ENCODE measurements around the gene P2RY8. TPM values are rescaled to one million over a fixed set of nuclear protein-coding genes. Genes with fewer than 3 reads are reported as not detected.
"Not testable (repeated sequence)": the region's sequence is repeated elsewhere in the genome, so short reads cannot be mapped to it uniquely, and the experiment has no call there.

Gene P2RY8
- total RNA-seq, 1 donor from 2014 or later, result 3.0 TPM

DNA sequence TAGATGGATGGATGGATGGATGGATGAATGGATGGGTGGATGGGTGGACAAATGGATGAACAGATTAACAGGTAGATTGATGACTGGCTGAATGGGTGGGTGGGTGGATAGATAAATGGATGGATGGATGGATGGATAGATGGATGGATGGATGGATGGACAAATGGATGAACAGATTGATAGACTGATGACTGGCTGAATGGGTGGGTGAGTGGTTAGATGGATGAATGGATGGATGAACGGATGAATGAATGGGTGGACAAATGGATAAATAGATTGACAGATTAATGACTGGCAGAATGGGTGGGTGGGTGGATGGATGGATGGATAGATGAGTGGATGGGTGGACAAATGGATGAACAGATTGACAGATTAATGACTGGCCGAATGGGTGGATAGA lies 40.9 kb upstream of the P2RY8 start:
- no peak overlapping the region for H3K27ac ChIP-seq
- TF ChIP-seq, protein P1, sequence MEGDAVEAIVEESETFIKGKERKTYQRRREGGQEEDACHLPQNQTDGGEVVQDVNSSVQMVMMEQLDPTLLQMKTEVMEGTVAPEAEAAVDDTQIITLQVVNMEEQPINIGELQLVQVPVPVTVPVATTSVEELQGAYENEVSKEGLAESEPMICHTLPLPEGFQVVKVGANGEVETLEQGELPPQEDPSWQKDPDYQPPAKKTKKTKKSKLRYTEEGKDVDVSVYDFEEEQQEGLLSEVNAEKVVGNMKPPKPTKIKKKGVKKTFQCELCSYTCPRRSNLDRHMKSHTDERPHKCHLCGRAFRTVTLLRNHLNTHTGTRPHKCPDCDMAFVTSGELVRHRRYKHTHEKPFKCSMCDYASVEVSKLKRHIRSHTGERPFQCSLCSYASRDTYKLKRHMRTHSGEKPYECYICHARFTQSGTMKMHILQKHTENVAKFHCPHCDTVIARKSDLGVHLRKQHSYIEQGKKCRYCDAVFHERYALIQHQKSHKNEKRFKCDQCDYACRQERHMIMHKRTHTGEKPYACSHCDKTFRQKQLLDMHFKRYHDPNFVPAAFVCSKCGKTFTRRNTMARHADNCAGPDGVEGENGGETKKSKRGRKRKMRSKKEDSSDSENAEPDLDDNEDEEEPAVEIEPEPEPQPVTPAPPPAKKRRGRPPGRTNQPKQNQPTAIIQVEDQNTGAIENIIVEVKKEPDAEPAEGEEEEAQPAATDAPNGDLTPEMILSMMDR (IDR thresholded peaks at IDR 0.05), result no peak
- H3K36me3 ChIP-seq, result no peaks in the 10 kb centered on the region

GRCh38 chrX:1576201-1576992 lies 39.4 kb upstream of the P2RY8 start:
- ATAC-seq, result no peak
- no peak for DNase-seq
- TF ChIP-seq, protein P1 (IDR thresholded peaks at IDR 0.05), result no peak
- no peaks in the 10 kb centered on the region for H3K27me3 ChIP-seq (ENCODE audit: low read depth)
- no peak overlapping the region for H3K27ac ChIP-seq
- no peaks in the 10 kb centered on the region for H3K36me3 ChIP-seq
- H3K9me3 ChIP-seq, result no peaks in the 10 kb centered on the region
- no peak overlapping the region for H3K4me3 ChIP-seq
- no peaks in the 10 kb centered on the region for H3K4me1 ChIP-seq
- intact Hi-C loops (cut with DNase I), result no loop called here

More for the DNA sequence above, 40.9 kb upstream of the P2RY8 start:
- Histone ChIP-seq H3K27me3 (ENCODE audit: low read depth) (no peaks in the 10 kb centered on the region), H3K4me3 (no peak overlapping the region), H3K9me3 (no peaks in the 10 kb centered on the region), H3K4me1 (no peaks in the 10 kb centered on the region)
- intact Hi-C loops (cut with DNase I), result no loop called here
- no peak for ATAC-seq
- DNase-seq, result no peak

GRCh38 chrX:1574181-1574580 lies 37.2 kb upstream of the P2RY8 start:
- H3K27ac ChIP-seq; H3K4me3 ChIP-seq; H3K36me3 ChIP-seq; H3K4me1 ChIP-seq; intact Hi-C loops (cut with DNase I); H3K27me3 ChIP-seq (ENCODE audit: low read depth); H3K9me3 ChIP-seq; ATAC-seq; DNase-seq: not testable (repeated sequence)

DNA sequence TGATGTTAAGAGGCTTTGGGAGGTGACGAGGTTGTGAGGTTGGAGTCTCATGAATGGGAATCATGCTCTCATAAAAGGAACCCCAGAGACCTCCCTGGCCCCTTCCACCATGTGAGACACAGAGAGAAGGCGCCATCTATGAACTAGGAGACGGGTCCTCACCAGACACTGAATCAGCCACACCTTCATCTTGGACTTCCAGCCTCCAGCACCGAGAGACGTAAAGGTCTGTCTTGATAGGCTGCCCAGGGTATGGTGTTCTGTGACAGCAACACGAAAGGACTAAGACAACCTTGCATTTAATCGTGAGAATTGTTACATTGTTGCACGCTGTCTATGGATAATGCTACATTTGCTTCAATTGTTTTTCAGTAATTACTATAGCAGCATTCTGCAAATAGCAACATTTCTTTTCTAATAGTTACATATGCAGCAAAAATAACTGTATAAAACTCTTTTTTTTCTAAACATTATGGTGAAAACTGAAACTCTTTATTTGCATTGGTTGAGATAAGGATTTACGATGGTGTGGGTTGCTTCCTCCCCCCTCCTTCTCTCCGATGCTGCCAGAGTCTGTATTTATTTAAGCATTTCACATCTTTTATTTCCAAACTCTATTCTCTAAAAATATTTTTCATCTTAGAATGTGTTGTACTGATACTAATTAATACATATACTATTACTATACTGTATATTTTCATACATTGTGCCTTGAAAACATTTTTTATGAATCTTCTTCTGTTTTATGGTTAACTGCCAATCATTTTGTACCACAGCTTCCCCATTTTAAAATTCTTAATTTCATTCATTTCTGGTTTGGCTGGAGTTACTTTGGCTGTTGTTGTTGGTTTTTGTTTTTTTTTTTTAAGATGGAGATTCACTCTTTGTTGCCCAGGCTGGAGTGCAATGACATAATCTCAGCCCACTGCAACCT lies 28.0 kb upstream of the P2RY8 start:
- H3K27ac ChIP-seq, result no peak overlapping the region
- ATAC-seq, result no peak
- intact Hi-C loops (cut with DNase I), result no loop called here

DNA sequence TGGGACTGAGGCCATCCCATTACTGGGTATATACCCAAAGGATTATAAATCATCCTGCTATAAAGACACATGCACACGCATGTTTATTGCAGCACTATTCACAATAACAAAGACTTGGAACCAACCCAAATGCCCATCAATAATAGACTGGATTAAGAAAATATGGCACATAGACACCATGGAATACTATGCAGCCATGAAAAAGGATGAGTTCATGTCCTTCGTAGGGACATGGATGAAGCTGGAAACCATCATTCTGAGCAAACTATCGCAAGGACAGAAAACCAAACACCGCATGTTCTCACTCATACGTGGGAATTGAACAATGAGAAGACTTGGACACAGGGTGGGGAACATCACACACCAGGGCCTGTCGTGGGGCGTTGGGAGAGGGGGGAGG lies 27.1 kb upstream of the P2RY8 start:
- H3K36me3 ChIP-seq; H3K9me3 ChIP-seq; DNase-seq; H3K4me3 ChIP-seq; H3K4me1 ChIP-seq; H3K27ac ChIP-seq; intact Hi-C loops (cut with DNase I); ATAC-seq; H3K27me3 ChIP-seq (ENCODE audit: low read depth): not testable (repeated sequence)

More for the DNA sequence above, 28.0 kb upstream of the P2RY8 start:
- peaks cover 4% of the 10 kb centered on the region for H3K4me1 ChIP-seq
- DNase-seq, result no peak
- no peaks in the 10 kb centered on the region for H3K27me3 ChIP-seq (ENCODE audit: low read depth)
- TF ChIP-seq, protein P1 (IDR thresholded peaks at IDR 0.05), result no peak
- H3K36me3 ChIP-seq, result no peaks in the 10 kb centered on the region
- no peak overlapping the region for H3K4me3 ChIP-seq
- no peaks in the 10 kb centered on the region for H3K9me3 ChIP-seq

DNA sequence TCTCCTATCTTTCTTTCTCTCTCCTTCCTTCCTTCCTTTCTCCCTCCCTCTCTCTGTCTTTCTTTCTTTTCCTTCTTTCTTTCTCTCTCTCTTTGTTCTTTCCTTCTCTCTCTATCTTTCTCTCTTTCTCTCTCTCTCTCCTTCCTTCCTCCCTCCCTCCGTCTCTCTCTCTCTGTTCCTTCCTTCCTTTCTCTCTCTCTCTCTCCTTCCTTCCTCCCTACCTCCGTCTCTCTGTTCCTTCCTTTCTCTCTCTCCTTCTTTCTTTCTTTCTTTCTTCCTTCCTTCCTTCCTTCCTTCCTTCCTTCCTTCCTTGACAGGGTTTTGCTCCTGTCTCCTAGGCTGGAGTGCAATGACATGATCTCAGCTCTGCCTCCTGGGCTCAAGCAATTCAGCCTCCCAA lies 24.2 kb upstream of the P2RY8 start:
- no peak for ATAC-seq
- no peaks in the 10 kb centered on the region for H3K27me3 ChIP-seq (ENCODE audit: low read depth)
- intact Hi-C loops (cut with DNase I), result no loop called here
- H3K4me1 ChIP-seq, result peaks cover 4% of the 10 kb centered on the region
- H3K27ac ChIP-seq, result no peak overlapping the region
- DNase-seq, result no peak
- no peaks in the 10 kb centered on the region for H3K36me3 ChIP-seq
- H3K9me3 ChIP-seq, result no peaks in the 10 kb centered on the region
- TF ChIP-seq, protein P1 (IDR thresholded peaks at IDR 0.05), result no peak
- H3K4me3 ChIP-seq, result no peak overlapping the region

Data from lower lobe of right lung (tissue), 2 donors.